Measurements from ENCODE around the gene MAU2. TPM values are rescaled to one million over a fixed set of nuclear protein-coding genes. Genes with fewer than 3 reads are reported as not detected.
A peak's percentile ranks its signal among the peaks of the same experiment; 100 is the strongest.

The MAU2 gene
- total and polyA plus RNA-seq, 8 donors, result 10.6 to 116 (median 35.5) TPM

DNA sequence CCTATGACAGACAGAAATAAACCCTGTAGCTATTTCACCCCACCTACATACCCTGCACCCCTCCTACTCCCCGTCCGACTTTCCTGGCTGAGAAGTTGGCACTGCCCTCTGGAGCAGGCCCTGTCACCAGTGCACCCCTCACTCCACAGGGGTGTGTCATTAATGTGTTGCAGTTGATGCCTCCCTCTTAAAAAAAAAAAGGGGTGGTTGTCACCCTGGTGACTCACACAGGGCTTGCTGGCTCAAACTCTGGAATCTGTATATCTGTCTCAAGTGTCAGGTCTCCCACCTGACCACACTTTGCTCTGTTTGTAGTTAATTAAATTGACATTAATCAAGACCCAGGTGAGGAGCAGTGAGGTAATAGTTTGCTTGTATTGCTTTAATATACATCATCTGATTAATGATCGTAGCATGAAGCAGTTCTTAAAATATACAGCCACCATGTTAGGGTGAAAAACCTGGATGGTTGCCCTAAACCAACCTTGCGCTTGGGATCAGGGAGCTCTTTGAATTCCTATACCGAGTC, 82.8 kb downstream of the MAU2 start:
- intact Hi-C loops (cut with DNase I; ENCODE audit: low total_unique reads), result no loop called here
- WGBS, 5 donors, result 61 to 66% (median 64%) methylated on average over 5 of the region's 5 CpGs
- Histone ChIP-seq H3K27me3 (no peaks in the 10 kb centered on the region), H3K36me3 (no peaks in the 10 kb centered on the region), H3K9me3 (no peaks in the 10 kb centered on the region), H3K4me1 (peaks cover 26 to 62% (median 46%) of the 10 kb centered on the region in 4 donors), H3K27ac (peak overlapping the region in 2 of 5 donors; percentile 52 to 96), H3K4me3 (no peak overlapping the region)
- peak in 1 of 2 donors; percentile 51 for DNase-seq
- TF ChIP-seq POLR2A (IDR thresholded peaks at IDR 0.05) (no peak), POLR2AphosphoS5 (IDR thresholded peaks at IDR 0.05) (no peak), EP300 (IDR thresholded peaks at IDR 0.05) (no peak)
- TF ChIP-seq, protein P1, sequence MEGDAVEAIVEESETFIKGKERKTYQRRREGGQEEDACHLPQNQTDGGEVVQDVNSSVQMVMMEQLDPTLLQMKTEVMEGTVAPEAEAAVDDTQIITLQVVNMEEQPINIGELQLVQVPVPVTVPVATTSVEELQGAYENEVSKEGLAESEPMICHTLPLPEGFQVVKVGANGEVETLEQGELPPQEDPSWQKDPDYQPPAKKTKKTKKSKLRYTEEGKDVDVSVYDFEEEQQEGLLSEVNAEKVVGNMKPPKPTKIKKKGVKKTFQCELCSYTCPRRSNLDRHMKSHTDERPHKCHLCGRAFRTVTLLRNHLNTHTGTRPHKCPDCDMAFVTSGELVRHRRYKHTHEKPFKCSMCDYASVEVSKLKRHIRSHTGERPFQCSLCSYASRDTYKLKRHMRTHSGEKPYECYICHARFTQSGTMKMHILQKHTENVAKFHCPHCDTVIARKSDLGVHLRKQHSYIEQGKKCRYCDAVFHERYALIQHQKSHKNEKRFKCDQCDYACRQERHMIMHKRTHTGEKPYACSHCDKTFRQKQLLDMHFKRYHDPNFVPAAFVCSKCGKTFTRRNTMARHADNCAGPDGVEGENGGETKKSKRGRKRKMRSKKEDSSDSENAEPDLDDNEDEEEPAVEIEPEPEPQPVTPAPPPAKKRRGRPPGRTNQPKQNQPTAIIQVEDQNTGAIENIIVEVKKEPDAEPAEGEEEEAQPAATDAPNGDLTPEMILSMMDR (IDR thresholded peaks at IDR 0.05), result no peak

DNA sequence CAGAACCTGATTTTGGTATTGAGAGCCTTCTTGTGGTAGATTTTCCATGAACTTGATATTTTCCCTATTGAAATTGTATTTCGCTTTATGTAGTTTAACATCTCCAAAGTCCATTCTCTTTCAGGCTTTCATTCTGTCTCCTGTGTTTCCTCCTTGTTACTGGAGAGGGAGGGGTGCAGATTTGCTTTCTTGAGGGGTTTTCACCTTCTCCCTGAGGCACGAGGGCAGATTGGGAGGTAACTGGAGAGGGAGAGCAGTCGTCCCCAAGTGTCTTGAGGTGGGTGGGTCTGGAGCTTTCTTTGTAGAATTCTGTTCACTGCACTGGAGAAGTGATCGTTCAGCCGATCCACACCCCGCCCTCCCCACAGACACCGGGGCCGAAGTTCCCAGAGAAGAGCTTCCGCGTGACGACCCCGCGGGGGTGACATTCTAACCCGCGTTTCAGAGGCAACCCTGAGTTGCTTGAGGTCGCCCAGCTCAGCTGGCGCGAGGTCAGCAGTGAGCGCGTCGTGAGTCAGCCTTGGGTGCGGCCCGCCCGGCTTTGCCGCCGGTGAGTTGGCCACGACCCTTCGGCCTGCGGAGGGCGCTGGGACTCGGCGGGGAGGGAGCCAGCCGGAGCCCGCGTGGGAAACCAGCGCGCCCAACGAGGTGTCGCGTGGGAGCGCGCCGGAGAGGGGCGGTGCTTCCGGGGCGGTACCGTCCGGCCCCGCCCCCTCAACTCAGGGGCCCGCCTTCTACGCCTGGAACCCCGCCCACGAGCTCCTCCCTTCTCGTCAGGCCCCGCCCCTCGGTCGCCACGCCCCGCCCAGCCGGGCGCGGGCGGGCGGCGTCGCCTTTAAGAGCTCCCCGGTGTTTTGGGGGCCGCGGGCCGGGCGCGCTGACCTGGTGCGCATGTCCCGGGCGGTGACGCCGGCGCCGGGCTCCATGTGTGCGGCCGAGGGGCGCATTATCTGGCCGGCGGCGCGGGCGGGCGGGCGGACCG, 84.5 kb downstream of the MAU2 start, which contains the start of gene GATAD2A:
GATAD2A (plus strand) TSS at position 797 of the 982 bp plus-strand sequence. CDS start 59,671 bp downstream, outside the sequence.
- intact Hi-C loops (cut with DNase I; ENCODE audit: low total_unique reads), result no loop called here
- WGBS, 5 donors, result 1 to 6% (median 2%) methylated on average over 22 to 90 of the region's 90 CpGs
- Histone ChIP-seq H3K4me1 (peaks cover 38 to 67% (median 55%) of the 10 kb centered on the region in 4 donors), H3K4me3 (peak within 1 kb of the TSS; percentile 93 to 96 (median 96)), H3K27me3 (no peaks in the 10 kb centered on the region), H3K27ac (peak within 1 kb of the TSS; percentile 92 to 96 (median 93)), H3K9me3 (no peaks in the 10 kb centered on the region), H3K36me3 (no peaks in the 10 kb centered on the region)
- peak; percentile 96 to 97 for DNase-seq
- peak; percentile 0 to 94 (median 54) for TF ChIP-seq POLR2AphosphoS5 (IDR thresholded peaks at IDR 0.05)
- TF ChIP-seq, protein P1 (IDR thresholded peaks at IDR 0.05), result peak in 4 of 7 experiments; percentile 14 to 42 (median 19)
- TF ChIP-seq EP300 (IDR thresholded peaks at IDR 0.05), result no peak
- TF ChIP-seq POLR2A (IDR thresholded peaks at IDR 0.05), result no peak

DNA sequence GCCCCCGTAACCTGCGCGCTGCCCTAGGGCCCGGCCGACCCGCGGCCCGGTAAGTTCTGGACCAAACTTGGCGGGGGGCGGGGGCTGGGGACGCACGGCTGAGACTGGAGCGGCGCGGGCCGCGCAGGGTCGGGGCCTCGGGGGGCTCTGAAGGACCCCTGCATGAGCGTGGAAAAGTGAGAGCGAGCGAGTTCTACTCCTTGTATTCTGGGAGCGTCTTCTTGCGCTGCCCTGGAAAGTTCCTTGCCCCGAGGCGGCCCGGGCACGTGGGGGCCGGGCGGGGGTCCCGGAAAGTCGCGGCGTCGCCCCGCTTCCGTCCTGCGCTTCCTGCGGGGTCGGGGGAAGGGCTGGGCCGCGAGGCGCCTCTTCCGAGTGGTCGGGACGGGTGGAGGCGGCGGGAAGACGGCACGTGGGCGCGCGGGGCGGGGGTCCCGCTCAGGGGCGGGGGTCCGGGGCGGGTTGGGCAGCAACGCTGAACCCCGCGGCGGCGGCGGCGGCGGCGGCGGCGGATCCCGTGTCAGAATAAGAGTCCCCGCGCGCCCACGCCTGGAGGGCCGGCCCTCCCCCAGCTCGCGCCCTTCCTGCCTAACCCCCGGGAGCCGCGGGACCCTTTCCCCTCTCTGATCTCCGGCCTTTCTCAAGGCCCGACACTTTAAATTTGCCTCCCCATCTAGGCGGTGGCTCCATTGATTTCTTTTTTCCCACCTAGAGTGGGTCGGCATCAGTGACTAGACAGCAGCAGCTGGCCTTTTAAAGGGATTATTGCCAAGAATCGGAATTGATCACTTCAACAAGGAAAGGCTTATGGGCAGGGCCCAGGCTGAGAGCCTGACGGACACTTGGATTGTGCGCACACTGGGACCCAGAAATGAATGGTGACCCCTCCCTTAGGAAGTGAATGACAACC, 85.6 kb downstream of the MAU2 start:
- TF ChIP-seq POLR2AphosphoS5 (IDR thresholded peaks at IDR 0.05), result no peak
- TF ChIP-seq POLR2A (IDR thresholded peaks at IDR 0.05), result no peak
- TF ChIP-seq EP300 (IDR thresholded peaks at IDR 0.05), result no peak
- TF ChIP-seq, protein P1 (IDR thresholded peaks at IDR 0.05), result no peak
- intact Hi-C loops (cut with DNase I; ENCODE audit: low total_unique reads), result no loop called here
- peak overlapping the region; percentile 93 to 96 (median 96) for H3K4me3 ChIP-seq
- H3K27me3 ChIP-seq, result no peaks in the 10 kb centered on the region
- no peaks in the 10 kb centered on the region for H3K36me3 ChIP-seq
- H3K4me1 ChIP-seq, result peaks cover 45 to 73% (median 63%) of the 10 kb centered on the region in 4 donors
- H3K27ac ChIP-seq, result peak overlapping the region; percentile 92 to 96 (median 93)
- no peaks in the 10 kb centered on the region for H3K9me3 ChIP-seq
- peak; percentile 49 to 80 for DNase-seq
- 0 to 2% (median 1%) methylated on average over 28 to 86 of the region's 87 CpGs for WGBS, 5 donors
